Keratinocyte (primary cell): ENCODE data around the gene SEBOX. TPM values are rescaled to one million over a fixed set of nuclear protein-coding genes. Genes with fewer than 3 reads are reported as not detected.
A peak's percentile ranks its signal among the peaks of the same experiment; 100 is the strongest.

ENCODE experiments used
- DNase-seq: peaks from one replicate; pipeline ENCODE4 v3.0.0-alpha.2; 2011; ENCODE audit warnings: low read depth, missing footprints, low spot score
- FAIRE-seq: peaks from 2 replicates; lab custom pipeline; 2011; peaks lifted over from hg19 to GRCh38; lab: Jason Lieb, UNC
- H2AFZ ChIP-seq: 2 replicates; pipeline ENCODE4 v1.6.0; 2012; ENCODE audit warnings: low read length, control low read depth, inconsistent platforms; ENCODE audit not compliant: control insufficient read depth
- H3K27ac ChIP-seq: 2 replicates; pipeline ENCODE4 v1.5.1; 2011; ENCODE audit warnings: low read length; ENCODE audit not compliant: control insufficient read depth, insufficient read depth
- H3K27me3 ChIP-seq: 3 replicates; pipeline ENCODE4 v1.6.0; 2011; ENCODE audit warnings: low read length; ENCODE audit not compliant: control insufficient read depth, insufficient read depth; ENCODE audit errors: extremely low read depth
- H3K36me3 ChIP-seq, 2 experiments: 2 replicates in 1 of 2; 3 replicates in 1 of 2; pipeline ENCODE4 v1.5.1; 2011; ENCODE audit warnings: low read length in 2 of 2, mild to moderate bottlenecking in 1 of 2; ENCODE audit not compliant: control insufficient read depth in 2 of 2, insufficient read depth in 2 of 2; ENCODE audit errors: extremely low read depth in 1 of 2
- H3K4me1 ChIP-seq: 3 replicates; pipeline ENCODE4 v1.5.1; 2011; ENCODE audit warnings: low read length; ENCODE audit not compliant: control insufficient read depth, insufficient read depth; ENCODE audit errors: extremely low read depth
- H3K4me2 ChIP-seq: 3 replicates; pipeline ENCODE4 v1.6.0; 2011; ENCODE audit warnings: low read depth, low read length; ENCODE audit not compliant: control insufficient read depth, insufficient read depth; ENCODE audit errors: extremely low read depth
- H3K4me3 ChIP-seq, 3 experiments: fragments of 200-600 bp in 1 of 3; sonication (generic) in 1 of 3; 2 replicates in 2 of 3; 3 replicates in 1 of 3; pipeline ENCODE4 v1.5.1; 2011 to 2016; ENCODE audit warnings: low read length in 3 of 3, mild to moderate bottlenecking in 3 of 3, control low read depth in 2 of 3, inconsistent platforms in 1 of 3, low read depth in 1 of 3, mixed read lengths in 1 of 3, mixed run types in 1 of 3, moderate library complexity in 1 of 3; ENCODE audit not compliant: control insufficient read depth in 2 of 3, insufficient read depth in 2 of 3; ENCODE audit errors: extremely low read depth in 1 of 3
- H3K79me2 ChIP-seq: 2 replicates; pipeline ENCODE4 v1.6.0; 2012; ENCODE audit warnings: low read length; ENCODE audit not compliant: control insufficient read depth, insufficient read depth
- H3K9ac ChIP-seq: 3 replicates; pipeline ENCODE4 v1.6.0; 2011; ENCODE audit warnings: low read length; ENCODE audit not compliant: control insufficient read depth, insufficient read depth; ENCODE audit errors: extremely low read depth
- H3K9me1 ChIP-seq: 3 replicates; pipeline ENCODE4 v1.6.0; 2011; ENCODE audit warnings: low read length; ENCODE audit not compliant: control insufficient read depth, insufficient read depth; ENCODE audit errors: extremely low read depth
- H3K9me3 ChIP-seq: 2 replicates; pipeline ENCODE4 v1.5.1; 2012; ENCODE audit warnings: low read depth, low read length; ENCODE audit not compliant: control insufficient read depth
- H4K20me1 ChIP-seq: 3 replicates; pipeline ENCODE4 v1.6.0; 2011; ENCODE audit warnings: low read length; ENCODE audit not compliant: control insufficient read depth, insufficient read depth; ENCODE audit errors: extremely low read depth
- CTCF ChIP-seq, 3 experiments: IDR thresholded peaks in 1 of 3; conservative IDR thresholded peaks in 1 of 3; optimal IDR thresholded peaks in 1 of 3; 2 replicates in 2 of 3; 3 replicates in 1 of 3; pipeline versions ENCODE3 to v1.5.1; 2011; ENCODE audit warnings: low read length in 3 of 3, mild to moderate bottlenecking in 3 of 3, moderate library complexity in 2 of 3, control low read depth in 1 of 3, inconsistent platforms in 1 of 3; ENCODE audit not compliant: insufficient read depth in 2 of 3; ENCODE audit errors: extremely low read depth in 1 of 3
- EZH2 ChIP-seq: IDR thresholded peaks from one replicate; pipeline ENCODE4 v1.6.1; 2012; ENCODE audit warnings: inconsistent platforms, mild to moderate bottlenecking, low read length, moderate library complexity
- dilution Hi-C: fragments of 300-500 bp; cut with MboI; formaldehyde crosslinking; loops from one replicate; pipeline ENCODE4 v1.7.0; 2020; ENCODE audit warnings: low sequenced_read_pairs; ENCODE audit not compliant: extremely low pct_ligation_motif_present
- polyA minus RNA-seq, 3 experiments: library from RNA; depleted of rRNA, polyadenylated mRNA; stranded (reverse); fragments of >200 nt; gene quantifications; 1 replicate in 1 of 3; 2 replicates in 1 of 3; 3 replicates in 1 of 3; pipeline ENCODE4 v1.2.3, GENCODE V29; 2011
- polyA plus RNA-seq, 5 experiments: library from polyadenylated mRNA; depleted of rRNA in 3 of 5; stranded (reverse) in 3 of 5; stranded (forward) in 1 of 5; unstranded in 1 of 5; fragments of >200 nt; gene quantifications; 1 replicate in 1 of 5; 2 replicates in 3 of 5; 3 replicates in 1 of 5; pipeline versions ENCODE4 v1.2.1 to v1.2.3, GENCODE V29; 2011 to 2012; ENCODE audit warnings: missing spikeins in 2 of 5, low read depth in 1 of 5, low replicate concordance in 1 of 5

The SEBOX gene
- not detected in 3 replicates for polyA plus RNA-seq
- polyA plus RNA-seq (2011; ENCODE audit: low read depth) = not detected
- not detected in 2 replicates for polyA plus RNA-seq (2011; cell fraction: cytosol; rRNA removed)
- not detected in 2 replicates for polyA plus RNA-seq (2011; cell fraction: nucleus; rRNA removed)
- not detected in 2 replicates for polyA plus RNA-seq (2012; ENCODE audit: low replicate concordance)
- polyA minus RNA-seq = not detected in 3 replicates
- polyA minus RNA-seq (2011; cell fraction: cytosol; rRNA and poly(A)+ RNA removed) = not detected
- not detected in 2 replicates for polyA minus RNA-seq (2011; cell fraction: nucleus; rRNA and poly(A)+ RNA removed)

GRCh38 chr17:28364665-28365363, at the start of gene SEBOX:
Gene SEBOX, minus strand, starts transcription at chr17:28365199. Its CDS starts 48 bp downstream, at chr17:28365151.
- Histone ChIP-seq H3K79me2 (no peaks in the 10 kb centered on the region), H4K20me1 (no peaks in the 10 kb centered on the region), H3K27me3 (no peaks in the 10 kb centered on the region), H3K27ac (no peak within 1 kb of the TSS), H3K36me3 (peaks cover 15 to 31% of the 10 kb centered on the region in 2 experiments), H3K4me1 (no peaks in the 10 kb centered on the region), H3K9me3 (no peaks in the 10 kb centered on the region), H2AFZ (no peak within 1 kb of the TSS), H3K4me2 (no peak within 1 kb of the TSS), H3K4me3 (no peak within 1 kb of the TSS), H3K9ac (no peak within 1 kb of the TSS), H3K9me1 (no peaks in the 10 kb centered on the region)
- dilution Hi-C loops = no loop called here
- no peak for FAIRE-seq
- TF ChIP-seq EZH2 = no peak
- no peak for TF ChIP-seq CTCF (optimal IDR thresholded peaks at IDR 0.05 in 1 of 3, IDR thresholded peaks at IDR 0.05 in 1 of 3, conservative IDR thresholded peaks at IDR 0.05 in 1 of 3; ENCODE audit: extremely low read depth in 1 of 3, insufficient read depth in 2 of 3, low read length in 3 of 3)
- DNase-seq = no peak

GRCh38 chr17:28413804-28414203, 48.8 kb upstream of the SEBOX start:
- no peaks in the 10 kb centered on the region for H3K79me2 ChIP-seq
- no peak overlapping the region for H3K4me3 ChIP-seq
- no peaks in the 10 kb centered on the region for H3K36me3 ChIP-seq
- no peaks in the 10 kb centered on the region for H3K27me3 ChIP-seq
- no peaks in the 10 kb centered on the region for H3K4me1 ChIP-seq
- H3K27ac ChIP-seq = no peak overlapping the region
- no peak overlapping the region for H3K4me2 ChIP-seq
- H3K9me1 ChIP-seq = no peaks in the 10 kb centered on the region
- H3K9ac ChIP-seq = no peak overlapping the region
- no peak for DNase-seq
- dilution Hi-C loops = no loop called here
- H4K20me1 ChIP-seq = no peaks in the 10 kb centered on the region
- H2AFZ ChIP-seq = no peak overlapping the region
- no peaks in the 10 kb centered on the region for H3K9me3 ChIP-seq
- TF ChIP-seq EZH2 = no peak
- TF ChIP-seq CTCF (optimal IDR thresholded peaks at IDR 0.05 in 1 of 3, IDR thresholded peaks at IDR 0.05 in 1 of 3, conservative IDR thresholded peaks at IDR 0.05 in 1 of 3; ENCODE audit: extremely low read depth in 1 of 3, insufficient read depth in 2 of 3, low read length in 3 of 3) = peak in 1 of 3 experiments; percentile 13
- FAIRE-seq = no peak
